Natural killer cell (primary cell): ENCODE measurements around the gene CHIC2. TPM values are rescaled to one million over a fixed set of nuclear protein-coding genes. Genes with fewer than 3 reads are reported as not detected.

Source experiments
- ATAC-seq, 3 donors: fragments of 150-1000 bp in 2 of 3; fragments of 200-7000 bp in 1 of 3; cut with Tn5 transposase; 1 replicate in 1 of 3; 2 replicates in 2 of 3; pipeline ENCODE4 v1.10.0; 2021; ENCODE audit warnings: mild to moderate bottlenecking in 2 of 3, moderate library complexity in 2 of 3
- DNase-seq, 2 donors: peaks; one replicate each; pipeline versions ENCODE4 v3.0.0 to v3.0.0-alpha.2; 2013 to 2021; ENCODE audit warnings: mixed read lengths in 1 of 2
- H3K27ac ChIP-seq: one replicate; pipeline ENCODE4 v1.5.1; 2013; ENCODE audit warnings: mild to moderate bottlenecking, low read length
- H3K27me3 ChIP-seq: one replicate; pipeline ENCODE4 v1.6.1; 2013; ENCODE audit warnings: low read length; ENCODE audit not compliant: control insufficient read depth, insufficient read depth
- H3K36me3 ChIP-seq: one replicate; pipeline ENCODE4 v1.6.1; 2013; ENCODE audit warnings: low read length; ENCODE audit not compliant: control insufficient read depth, insufficient read depth
- H3K4me1 ChIP-seq: one replicate; pipeline ENCODE4 v1.6.1; 2013; ENCODE audit warnings: low read length; ENCODE audit not compliant: control insufficient read depth, insufficient read depth
- H3K4me3 ChIP-seq: one replicate; pipeline ENCODE4 v1.5.1; 2013; ENCODE audit warnings: low read length
- H3K9me3 ChIP-seq: one replicate; pipeline ENCODE4 v1.6.1; 2013; ENCODE audit warnings: low read length; ENCODE audit not compliant: control insufficient read depth, insufficient read depth
- H3K27ac Mint-ChIP-seq, 2 donors: one replicate each; pipeline ENCODE4 v1.8.0; 2022; ENCODE audit warnings: mild to moderate bottlenecking in 2 of 2, mixed read lengths in 2 of 2, moderate library complexity in 1 of 2
- H3K27me3 Mint-ChIP-seq, 2 donors: one replicate each; pipeline ENCODE4 v1.8.0; 2022; ENCODE audit warnings: low read depth in 2 of 2, mixed read lengths in 2 of 2
- H3K36me3 Mint-ChIP-seq: one replicate; pipeline ENCODE4 v1.8.0; 2022; ENCODE audit warnings: mixed read lengths
- H3K4me1 Mint-ChIP-seq, 2 donors: one replicate each; pipeline ENCODE4 v1.8.0; 2022; ENCODE audit warnings: mixed read lengths in 2 of 2
- H3K4me3 Mint-ChIP-seq: one replicate; pipeline ENCODE4 v1.8.0; 2022; ENCODE audit warnings: mild to moderate bottlenecking, moderate library complexity, mixed read lengths
- H3K9me3 Mint-ChIP-seq, 2 donors: one replicate each; pipeline ENCODE4 v1.8.0; 2022; ENCODE audit warnings: mixed read lengths in 2 of 2
- CTCF ChIP-seq: fragments of 200-600 bp; IDR thresholded peaks from one replicate; pipeline ENCODE4 v1.8.0; 2022; ENCODE audit warnings: antibody characterized with exemption
- WGBS: methylation state at CpG from one replicate; pipeline ENCODE4 v1.1.7; 2013; ENCODE audit warnings: missing lambda C conversion rate; ENCODE audit not compliant: insufficient coverage; 5-methylcytosine and 5-hydroxymethylcytosine counted together
- intact Hi-C: fragments of 100-400 bp; cut with micrococcal nuclease; formaldehyde crosslinking; loops from one replicate; pipeline ENCODE4 v1.14.2; 2022
- total RNA-seq, 4 donors: library from RNA; stranded (reverse); fragments of 120-200 nt in 1 of 4; gene quantifications; one replicate each; pipeline versions ENCODE4 v1.2.3 to v1.2.4, GENCODE V29; 2013 to 2022

Gene CHIC2
- total RNA-seq, 3 donors from 2014 or later (not counting 1 experiment from before 2014, with no cell fraction given), result 62.0 to 85.0 (median 79.7) TPM

- TF ChIP-seq CTCF, result no peak
- Histone ChIP-seq H3K4me1 (no peaks in the 10 kb centered on the region), H3K27me3 (no peaks in the 10 kb centered on the region), H3K27ac (no peak overlapping the region), H3K4me3 (no peak overlapping the region), H3K36me3 (peaks cover 14% of the 10 kb centered on the region), H3K9me3 (no peaks in the 10 kb centered on the region)
- no CpG with 5 or more reads among the region's 1 CpG for WGBS
- H3K27me3 Mint-ChIP-seq, result no peaks in the 10 kb centered on the region
- no peaks in the 10 kb centered on the region for H3K36me3 Mint-ChIP-seq
- DNase-seq, result no peak
- H3K9me3 Mint-ChIP-seq, result no peaks in the 10 kb centered on the region
- intact Hi-C loops, result no loop called here
- H3K4me3 Mint-ChIP-seq, result no peak overlapping the region
- peaks cover 22 to 26% of the 10 kb centered on the region in 2 donors for H3K4me1 Mint-ChIP-seq
- ATAC-seq, result no peak
- peak overlapping the region in 1 of 2 donors; percentile 56 for H3K27ac Mint-ChIP-seq
Observed at GRCh38 chr4:54014666-54015160, 49.7 kb downstream of the CHIC2 start.

- no peaks in the 10 kb centered on the region for H3K27me3 Mint-ChIP-seq
- no peak for TF ChIP-seq CTCF
- no peak for ATAC-seq
- H3K9me3 Mint-ChIP-seq, result no peaks in the 10 kb centered on the region
- DNase-seq, result no peak
- Histone ChIP-seq H3K4me1 (no peaks in the 10 kb centered on the region), H3K27me3 (no peaks in the 10 kb centered on the region), H3K36me3 (peaks cover 20% of the 10 kb centered on the region), H3K27ac (no peak overlapping the region), H3K4me3 (no peak overlapping the region), H3K9me3 (no peaks in the 10 kb centered on the region)
- intact Hi-C loops, result no loop called here
- peaks cover 25 to 27% of the 10 kb centered on the region in 2 donors for H3K4me1 Mint-ChIP-seq
- peak overlapping the region in 1 of 2 donors; percentile 72 for H3K27ac Mint-ChIP-seq
- no peaks in the 10 kb centered on the region for H3K36me3 Mint-ChIP-seq
- H3K4me3 Mint-ChIP-seq, result no peak overlapping the region
Observed at GRCh38 chr4:54011201-54011600, 53.2 kb downstream of the CHIC2 start.

GRCh38 chr4:54006755-54007154 lies 57.6 kb downstream of the CHIC2 start:
- DNase-seq (no peak), ATAC-seq (no peak)
- Mint-ChIP-seq H3K36me3 (no peaks in the 10 kb centered on the region), H3K27me3 (no peaks in the 10 kb centered on the region), H3K27ac (peak overlapping the region; percentile 59 to 84), H3K4me1 (peaks cover 34 to 36% of the 10 kb centered on the region in 2 donors), H3K9me3 (no peaks in the 10 kb centered on the region), H3K4me3 (no peak overlapping the region)
- no peaks in the 10 kb centered on the region for H3K9me3 ChIP-seq
- no peak overlapping the region for H3K27ac ChIP-seq
- H3K4me3 ChIP-seq, result no peak overlapping the region
- TF ChIP-seq CTCF, result no peak
- intact Hi-C loops, result no loop called here
- no peaks in the 10 kb centered on the region for H3K27me3 ChIP-seq
- no peaks in the 10 kb centered on the region for H3K4me1 ChIP-seq
- 100% methylated on average over 1 of the region's 2 CpGs for WGBS
- peaks cover 10% of the 10 kb centered on the region for H3K36me3 ChIP-seq

GRCh38 chr4:54005475-54005874 lies 58.9 kb downstream of the CHIC2 start:
- Histone ChIP-seq H3K4me1 (no peaks in the 10 kb centered on the region), H3K4me3 (no peak overlapping the region), H3K9me3 (no peaks in the 10 kb centered on the region), H3K27me3 (no peaks in the 10 kb centered on the region), H3K36me3 (peaks cover 16% of the 10 kb centered on the region), H3K27ac (no peak overlapping the region)
- Mint-ChIP-seq H3K4me1 (peaks cover 29 to 31% of the 10 kb centered on the region in 2 donors), H3K27me3 (no peaks in the 10 kb centered on the region), H3K27ac (peak overlapping the region; percentile 59 to 84), H3K4me3 (no peak overlapping the region), H3K9me3 (no peaks in the 10 kb centered on the region), H3K36me3 (no peaks in the 10 kb centered on the region)
- no peak for TF ChIP-seq CTCF
- intact Hi-C loops, result loop anchor here (1.0 kb wide), 1 partner anchor 59 kb away; the partner anchor contains the start of gene CHIC2
- DNase-seq, result no peak
- ATAC-seq, result peak; percentile 59 to 86 (median 65)
- WGBS, result no CpG with 5 or more reads among the region's 2 CpGs
